ENCODE measurements around the gene GOLPH3L.
"Not testable (repeated sequence)": the region's sequence is repeated elsewhere in the genome, so short reads cannot be mapped to it uniquely, and the experiment has no call there.

The GOLPH3L gene

DNA sequence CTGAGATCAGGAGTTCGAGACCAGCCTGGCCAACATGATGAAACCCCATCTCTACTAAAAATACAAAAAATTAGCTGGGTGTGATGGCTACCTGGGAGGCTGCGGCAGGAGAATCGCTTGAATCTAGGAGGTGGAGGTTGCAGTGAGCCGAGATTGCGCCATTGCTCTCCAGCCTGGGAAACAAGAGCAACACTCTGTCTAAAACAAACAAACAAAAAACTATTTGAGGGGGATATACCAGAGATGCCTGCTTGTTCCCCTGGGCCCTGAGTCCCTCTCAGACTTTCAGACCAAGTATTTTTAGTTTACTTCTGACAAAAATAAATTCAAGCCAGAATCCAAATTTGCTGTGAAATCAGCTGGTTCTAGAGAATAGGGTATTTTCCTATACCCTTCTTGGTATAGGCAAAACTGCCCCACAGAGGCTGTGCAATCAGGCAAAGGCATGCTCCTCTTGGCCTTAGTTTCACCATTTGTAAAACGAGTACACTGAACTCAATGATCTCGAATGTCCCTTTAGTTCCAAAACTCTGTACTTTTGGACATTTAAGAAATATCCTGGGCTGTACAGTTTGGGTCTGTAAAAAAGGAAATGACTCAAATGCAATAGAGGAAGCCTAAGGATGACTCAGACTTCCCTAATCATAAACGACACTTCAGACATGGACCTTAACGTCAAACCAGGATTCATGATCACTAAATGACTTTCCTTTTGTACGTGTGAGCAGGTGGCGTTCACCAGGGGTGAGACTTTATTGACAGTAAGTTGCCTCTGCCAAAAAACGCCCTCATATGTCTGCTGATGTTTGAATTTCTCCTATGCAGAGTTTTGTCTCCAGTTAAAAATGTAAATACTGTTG is 83.7 kb downstream of the GOLPH3L start:
- DNase-seq = no peak

GRCh38 chr1:150612014-150612345 is 85.0 kb downstream of the GOLPH3L start:
- no peak for DNase-seq

DNA sequence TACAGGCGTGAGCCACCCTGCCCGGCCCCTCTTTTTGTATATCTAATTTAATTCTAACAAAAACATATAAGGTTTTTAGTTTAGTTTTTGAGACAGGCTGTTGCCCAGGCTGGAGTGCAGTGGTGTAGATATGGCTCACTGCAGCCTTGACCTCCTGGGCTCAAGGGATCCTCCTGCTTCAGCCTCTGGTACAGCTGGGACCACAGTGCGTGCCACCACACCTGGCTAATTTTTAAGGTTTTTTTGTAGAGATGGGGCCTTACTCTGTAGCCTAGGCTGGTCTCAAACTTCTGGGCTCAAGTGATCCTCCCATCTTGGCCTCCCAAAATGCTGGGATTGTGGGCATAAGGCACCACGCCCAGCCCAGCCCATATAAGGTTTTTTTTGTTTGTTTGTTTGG is 86.4 kb downstream of the GOLPH3L start:
- DNase-seq = no peak

DNA sequence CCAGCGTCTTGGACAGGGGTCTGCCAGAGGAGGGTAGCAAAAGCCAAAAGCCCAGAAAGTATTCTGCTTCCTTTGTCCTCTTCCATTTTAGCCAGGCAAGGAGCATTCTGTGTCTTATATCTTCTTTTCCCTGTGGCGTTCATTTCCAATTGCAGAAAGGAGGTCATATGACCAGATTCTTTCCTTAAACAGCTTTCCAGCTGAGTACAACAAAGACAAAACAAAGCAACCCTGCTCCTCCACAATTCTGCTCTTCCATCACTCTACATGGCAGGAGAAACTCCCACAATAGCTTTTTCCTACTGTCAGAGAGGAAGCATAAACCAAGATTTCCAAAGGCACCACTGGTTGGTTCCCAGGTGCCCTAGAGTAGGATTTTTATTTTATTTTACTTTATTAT is 87.2 kb downstream of the GOLPH3L start:
- no peak for DNase-seq

DNA sequence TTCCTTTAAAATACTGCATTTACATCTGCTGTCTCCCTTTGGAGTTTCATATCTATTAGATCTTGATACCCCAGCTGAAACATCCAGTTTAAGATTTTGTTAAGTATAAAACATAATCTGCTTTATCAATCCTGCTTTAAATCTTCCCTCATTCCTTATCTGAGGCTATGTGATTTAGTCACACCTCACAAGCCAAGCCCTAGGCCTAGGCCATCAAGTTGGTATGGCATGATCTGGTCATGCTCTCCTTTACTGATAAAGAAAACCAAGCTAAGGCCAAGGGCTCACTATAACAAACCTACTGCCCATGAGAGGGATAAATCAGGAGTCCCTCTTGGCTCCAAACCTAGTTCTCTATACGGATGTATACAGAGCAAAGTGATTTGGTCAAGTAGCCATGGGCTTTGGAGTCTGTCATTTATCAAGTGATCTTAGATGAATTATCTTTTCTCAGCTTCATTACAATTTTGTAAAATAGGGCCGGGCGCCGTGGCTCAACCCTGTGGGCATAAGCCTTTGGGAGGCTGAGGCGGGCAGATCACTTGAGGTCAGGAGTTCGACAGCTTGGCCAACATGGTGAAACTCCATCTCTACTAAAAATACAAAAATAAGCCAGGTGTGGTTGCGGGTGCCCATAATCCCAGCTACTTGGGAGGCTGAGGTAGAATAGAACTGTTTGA is 90.4 kb downstream of the GOLPH3L start:
- DNase-seq = no peak

DNA sequence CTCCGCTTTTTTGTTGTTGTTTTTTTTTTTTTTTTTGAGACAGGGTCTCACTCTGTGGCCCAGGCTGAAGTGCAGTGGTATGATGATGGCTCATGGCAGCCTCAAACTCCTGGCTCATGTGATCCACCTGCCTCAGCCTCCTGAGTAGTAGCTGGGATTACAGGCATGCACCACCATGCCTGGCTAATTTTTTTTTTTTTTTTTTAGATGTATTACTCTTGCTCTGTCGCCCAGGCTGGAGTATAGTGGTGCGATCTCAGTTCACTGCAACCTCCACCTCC is 91.6 kb downstream of the GOLPH3L start:
- DNase-seq = not testable (repeated sequence)

DNA sequence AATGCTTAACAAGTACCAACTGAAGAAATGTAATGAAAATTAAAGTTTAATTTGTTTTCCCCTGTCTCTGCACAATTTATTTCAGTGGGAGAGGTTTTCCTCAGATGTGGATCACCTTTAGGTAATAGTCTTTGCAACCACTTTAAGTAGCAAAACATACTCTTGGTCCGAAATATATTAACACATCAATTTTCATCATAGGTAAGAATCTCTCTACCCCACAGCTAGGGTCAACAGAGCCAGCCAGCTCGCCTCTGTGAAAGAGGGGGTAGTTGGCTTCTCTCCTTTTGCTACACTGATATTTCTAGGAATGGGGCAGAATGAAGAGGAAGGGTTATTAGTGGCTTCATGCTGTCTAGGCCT is 92.7 kb downstream of the GOLPH3L start:
- DNase-seq = no peak

DNA sequence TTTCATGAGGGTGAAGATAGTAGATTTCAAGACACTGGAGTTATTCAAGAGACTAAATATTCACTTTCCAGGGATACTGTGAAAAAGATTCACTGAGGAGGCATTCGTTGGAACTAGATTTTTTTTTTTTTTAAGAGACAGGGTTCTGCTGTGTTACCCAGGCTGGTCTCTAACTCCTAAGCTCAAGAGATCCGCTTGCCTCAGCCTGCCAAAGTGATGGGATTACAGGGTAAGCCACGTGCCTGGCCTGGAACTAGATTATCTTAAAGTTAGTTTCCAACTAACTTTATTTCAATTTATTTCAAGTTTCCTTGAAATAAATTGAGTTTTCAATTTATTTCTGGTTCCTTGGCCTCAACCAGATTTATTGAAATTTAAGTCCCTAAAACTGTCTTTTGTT is 93.2 kb downstream of the GOLPH3L start:
- peak; percentile 63 for DNase-seq

DNA sequence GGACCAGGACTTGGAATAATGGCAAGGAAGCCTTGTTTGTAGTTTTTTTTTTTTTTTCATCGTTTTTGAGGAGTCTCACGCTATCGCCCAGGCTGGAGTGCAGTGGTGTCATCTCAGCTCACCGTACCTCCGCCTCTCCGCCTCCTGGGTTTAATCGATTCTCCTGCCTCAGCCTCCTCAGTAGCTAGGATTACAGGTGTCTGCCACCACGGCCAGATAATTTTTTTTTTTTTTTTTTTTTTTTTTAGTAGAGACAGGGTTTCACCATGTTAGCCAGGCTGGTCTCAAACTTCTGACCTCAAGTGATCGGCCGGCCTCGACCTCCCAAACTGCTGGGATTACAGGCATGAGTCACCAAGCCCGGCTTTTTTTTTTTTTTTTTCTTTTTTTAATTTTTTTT is 94.6 kb downstream of the GOLPH3L start:
- not testable (repeated sequence) for DNase-seq

DNA sequence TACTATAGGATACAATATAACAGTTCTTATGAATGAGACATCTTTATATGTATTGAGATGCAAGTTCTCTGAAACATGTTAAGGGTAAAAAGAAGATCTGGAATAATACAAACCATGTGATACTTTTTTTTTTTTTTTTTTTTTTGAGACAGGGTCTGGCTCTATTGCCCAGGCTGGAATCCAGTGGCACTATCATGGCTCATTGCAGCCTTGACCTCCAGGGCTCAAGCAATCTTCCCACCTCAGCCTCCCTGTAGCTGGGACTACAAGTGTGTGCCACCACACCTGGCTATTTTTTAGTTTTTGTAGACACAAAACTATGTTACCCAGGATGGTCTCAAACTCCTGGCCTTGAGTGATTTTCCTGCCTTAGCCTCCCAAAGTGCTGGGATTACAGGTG is 95.4 kb downstream of the GOLPH3L start:
- DNase-seq = no peak

GRCh38 chr1:150598346-150598745 is 98.6 kb downstream of the GOLPH3L start:
- DNase-seq = not testable (repeated sequence)

DNA sequence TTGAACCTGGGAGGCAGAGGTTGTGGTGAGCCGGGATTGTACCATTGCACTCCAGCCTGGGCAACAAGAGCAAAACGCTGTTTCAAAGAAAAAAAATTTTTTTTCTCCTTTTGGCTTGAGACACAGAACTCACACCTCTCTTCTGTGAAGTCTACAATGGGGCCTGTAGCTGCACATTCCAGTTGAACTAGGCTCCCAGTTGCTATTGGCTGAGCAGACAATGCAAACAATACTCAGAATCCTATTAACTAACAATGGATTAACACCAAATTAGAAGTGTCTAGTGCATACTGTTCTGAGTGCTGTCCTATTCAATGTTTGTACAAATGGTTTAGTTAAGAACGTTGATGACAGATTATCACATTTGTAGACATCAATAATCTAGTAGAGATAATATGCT is 100.0 kb downstream of the GOLPH3L start:
- DNase-seq = peak; percentile 58

Data from NCI-H82 (cell line).